HEK293T (cell line): Measurements from ENCODE around the gene STRN3.
"Not testable (repeated sequence)": the region's sequence is repeated elsewhere in the genome, so short reads cannot be mapped to it uniquely, and the experiment has no call there.

Source experiments
- CTCF ChIA-PET: fragments of 350-600 bp; formaldehyde crosslinking; extraction: SDS; loops from one replicate; lab custom pipeline; 2021; ENCODE audit warnings: antibody characterized with exemption, inconsistent platforms; lab: Yijun Ruan, JAX
- POLR2A ChIA-PET: fragments of 350-600 bp; formaldehyde crosslinking; extraction: SDS; loops from one replicate; lab custom pipeline; 2020; ENCODE audit warnings: antibody characterized with exemption, inconsistent platforms; lab: Yijun Ruan, JAX
- DNase-seq: peaks from one replicate; pipeline ENCODE4 v3.0.0; 2012; ENCODE audit warnings: mixed read lengths; ENCODE audit errors: extremely low spot score
- ARNT ChIP-seq: fragments of 450-650 bp; IDR thresholded peaks from 2 replicates; pipeline ENCODE4 v1.6.1; 2017; ENCODE audit warnings: mild to moderate bottlenecking
- BHLHE40 ChIP-seq: fragments of 450-650 bp; IDR thresholded peaks from 2 replicates; pipeline ENCODE4 v1.6.1; 2016; ENCODE audit warnings: mild to moderate bottlenecking, moderate library complexity, borderline replicate concordance
- CTBP1 ChIP-seq: fragments of 450-650 bp; IDR thresholded peaks from 2 replicates; pipeline ENCODE4 v1.6.1; 2016; ENCODE audit warnings: borderline replicate concordance
- ELF4 ChIP-seq: fragments of 450-650 bp; IDR thresholded peaks from 2 replicates; pipeline ENCODE4 v1.6.1; 2017; ENCODE audit warnings: antibody characterized with exemption
- FOXA1 ChIP-seq: fragments of 450-650 bp; IDR thresholded peaks from 2 replicates; pipeline ENCODE4 v1.6.1; 2016; ENCODE audit warnings: mild to moderate bottlenecking
- FOXK2 ChIP-seq: fragments of 450-650 bp; IDR thresholded peaks from 2 replicates; pipeline ENCODE4 v1.6.1; 2016; ENCODE audit warnings: mild to moderate bottlenecking
- FOXM1 ChIP-seq: fragments of 450-650 bp; IDR thresholded peaks from 2 replicates; pipeline ENCODE4 v1.6.1; 2017; ENCODE audit warnings: mild to moderate bottlenecking, borderline replicate concordance
- HDGF ChIP-seq: fragments of 450-650 bp; IDR thresholded peaks from 2 replicates; pipeline ENCODE4 v1.6.1; 2017; ENCODE audit warnings: antibody characterized with exemption, borderline replicate concordance
- L3MBTL2 ChIP-seq: fragments of 450-650 bp; conservative IDR thresholded peaks from 2 replicates; pipeline ENCODE4 v1.6.1; 2016; ENCODE audit warnings: mild to moderate bottlenecking
- LEF1 ChIP-seq: fragments of 450-650 bp; IDR thresholded peaks from 2 replicates; pipeline ENCODE4 v1.6.1; 2017; ENCODE audit warnings: mild to moderate bottlenecking, borderline replicate concordance
- NFRKB ChIP-seq: fragments of 450-650 bp; IDR thresholded peaks from 2 replicates; pipeline ENCODE4 v1.6.1; 2016; ENCODE audit warnings: mild to moderate bottlenecking, moderate library complexity
- PKNOX1 ChIP-seq: fragments of 450-650 bp; IDR thresholded peaks from 2 replicates; pipeline ENCODE4 v1.6.1; 2016
- SP1 ChIP-seq: fragments of 450-650 bp; IDR thresholded peaks from 2 replicates; pipeline ENCODE4 v1.6.1; 2017
- SUZ12 ChIP-seq: fragments of 450-650 bp; IDR thresholded peaks from 2 replicates; pipeline ENCODE4 v1.6.1; 2016; ENCODE audit warnings: mild to moderate bottlenecking
- TARDBP ChIP-seq: fragments of 450-650 bp; IDR thresholded peaks from 2 replicates; pipeline ENCODE4 v1.6.1; 2016
- ZNF384 ChIP-seq: fragments of 450-650 bp; IDR thresholded peaks from 2 replicates; pipeline ENCODE4 v1.6.1; 2016

The STRN3 gene

DNA sequence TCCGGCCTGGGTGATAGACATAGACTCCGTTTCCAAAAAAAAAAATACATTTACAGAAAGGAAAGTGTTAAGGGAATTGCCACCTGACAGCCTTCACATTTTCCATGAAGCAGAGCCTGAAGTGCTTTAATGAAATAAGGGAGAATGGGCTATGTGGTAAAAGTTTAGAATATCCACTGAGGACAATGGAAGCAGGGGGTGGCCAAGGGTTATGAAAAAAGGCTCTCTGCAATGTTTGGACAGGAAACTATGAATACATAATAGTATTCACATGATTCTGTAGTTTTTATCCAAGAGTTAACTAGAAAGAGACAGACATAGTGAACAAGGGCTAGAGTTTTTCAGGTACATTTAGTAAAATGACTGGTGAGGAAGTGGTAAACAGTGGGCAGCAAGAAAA is 76.5 kb downstream of the STRN3 start:
- TF ChIP-seq ZNF384, result no peak
- ChIA-PET POLR2A (no interaction called here), CTCF (no interaction called here)
- DNase-seq, result no peak

DNA sequence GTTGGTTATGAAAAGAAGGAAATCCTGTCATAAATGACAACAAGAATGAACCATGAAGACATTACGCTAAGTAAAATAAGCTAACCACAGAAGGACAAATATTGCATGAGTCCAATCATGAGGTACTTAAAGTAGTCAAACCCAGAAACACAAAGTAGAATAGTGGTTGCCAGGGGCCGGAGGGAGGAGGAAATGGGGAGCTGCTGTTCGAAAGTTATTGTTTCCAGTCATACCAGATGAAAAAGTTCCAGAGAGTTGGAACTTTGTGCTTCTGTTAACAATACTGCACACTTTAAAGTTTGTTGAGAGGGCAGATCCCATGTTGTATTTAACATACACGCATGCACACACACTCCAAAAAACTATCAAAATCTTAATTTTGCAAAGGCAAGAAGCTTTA is 82.5 kb downstream of the STRN3 start:
- TF ChIP-seq FOXM1 (no peak), ELF4 (no peak), ZNF384 (no peak), SP1 (no peak), BHLHE40 (no peak), LEF1 (no peak), CTBP1 (no peak), FOXA1 (no peak), TARDBP (no peak), FOXK2 (no peak), SUZ12 (no peak), PKNOX1 (no peak), L3MBTL2 (no peak), NFRKB (no peak), HDGF (no peak), ARNT (no peak)
- ChIA-PET POLR2A (interaction anchor here (0.6 kb wide), 1 partner anchor 265 kb away, joined by 3 read pairs; no protein-coding TSS in a partner anchor), CTCF (no interaction called here)
- DNase-seq, result no peak

- no peak for DNase-seq
- ChIA-PET CTCF (no interaction called here), POLR2A (no interaction called here)
- TF ChIP-seq BHLHE40, result no peak
- no peak for TF ChIP-seq NFRKB
- no peak for TF ChIP-seq ELF4
- no peak for TF ChIP-seq FOXM1
These were observed 85.3 kb downstream of the STRN3 start for GRCh38 chr14:30940886-30941285.

GRCh38 chr14:30938617-30939016 is 87.6 kb downstream of the STRN3 start:
- no peak for DNase-seq
- CTCF ChIA-PET, result no interaction called here
- no peak for TF ChIP-seq ELF4
- no peak for TF ChIP-seq FOXA1
- no peak for TF ChIP-seq NFRKB
- TF ChIP-seq TARDBP, result no peak
- TF ChIP-seq BHLHE40, result no peak
- no peak for TF ChIP-seq ZNF384
- TF ChIP-seq L3MBTL2, result no peak
- no peak for TF ChIP-seq HDGF
- no peak for TF ChIP-seq FOXK2
- TF ChIP-seq SP1, result no peak
- TF ChIP-seq ARNT, result no peak
- no peak for TF ChIP-seq SUZ12
- no peak for TF ChIP-seq PKNOX1
- POLR2A ChIA-PET, result no interaction called here

DNA sequence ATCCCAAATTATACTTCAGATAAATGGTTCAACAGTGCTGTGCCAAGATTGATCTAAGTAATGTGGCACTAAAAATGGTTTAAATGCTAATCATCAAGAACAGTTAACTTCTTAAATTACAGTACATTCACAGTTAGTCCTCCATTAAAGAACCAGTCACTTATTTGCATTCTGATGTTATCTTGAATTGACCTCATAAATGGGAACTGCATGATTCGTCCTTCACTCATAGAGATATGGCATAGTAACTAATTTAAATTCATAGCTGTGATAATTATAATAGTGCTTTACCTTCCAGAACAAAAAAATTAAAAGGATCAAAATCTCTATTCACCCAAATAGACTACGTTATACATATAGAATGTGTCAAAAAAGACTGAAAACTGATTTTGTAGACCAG is 90.7 kb downstream of the STRN3 start:
- ChIA-PET CTCF (no interaction called here), POLR2A (no interaction called here)
- no peak for TF ChIP-seq LEF1
- TF ChIP-seq BHLHE40, result no peak
- TF ChIP-seq HDGF, result no peak
- no peak for TF ChIP-seq ARNT
- no peak for TF ChIP-seq NFRKB
- no peak for TF ChIP-seq TARDBP
- no peak for TF ChIP-seq ZNF384
- TF ChIP-seq FOXK2, result no peak
- no peak for TF ChIP-seq SP1
- no peak for TF ChIP-seq FOXA1
- no peak for TF ChIP-seq ELF4
- no peak for TF ChIP-seq FOXM1
- TF ChIP-seq CTBP1, result no peak
- no peak for TF ChIP-seq L3MBTL2
- TF ChIP-seq SUZ12, result no peak
- TF ChIP-seq PKNOX1, result no peak
- no peak for DNase-seq

DNA sequence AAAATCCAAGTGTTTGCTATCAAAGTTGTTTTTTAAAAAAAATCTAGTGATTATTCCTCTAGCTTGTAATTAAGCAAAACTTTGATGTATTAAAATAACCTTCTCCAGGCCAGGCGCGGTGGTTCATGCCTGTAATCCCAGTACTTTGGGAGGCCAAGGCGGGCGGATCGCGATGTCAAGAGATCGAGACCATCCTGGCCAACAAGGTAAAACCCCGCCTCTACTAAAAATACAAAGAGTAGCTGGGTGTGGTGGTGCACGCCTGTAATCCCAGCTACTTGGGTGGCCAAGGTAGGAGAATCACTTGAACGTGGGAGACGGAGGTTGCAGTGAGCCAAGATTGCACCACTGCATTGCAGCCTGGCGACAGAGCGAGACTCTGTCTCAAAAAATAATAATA is 92.2 kb downstream of the STRN3 start:
- CTCF ChIA-PET, POLR2A ChIA-PET, DNase-seq: not testable (repeated sequence)

GRCh38 chr14:30928462-30928861 is 97.7 kb downstream of the STRN3 start:
- DNase-seq, result no peak
- POLR2A ChIA-PET, result no interaction called here
- TF ChIP-seq BHLHE40 (no peak), SUZ12 (no peak), CTBP1 (no peak), SP1 (no peak), L3MBTL2 (no peak), NFRKB (no peak)
- CTCF ChIA-PET, result no interaction called here

GRCh38 chr14:30925254-30925653 is 100.9 kb downstream of the STRN3 start:
- ChIA-PET CTCF (interaction anchor here (0.6 kb wide), 1 partner anchor 21 kb away, joined by 7 read pairs; no protein-coding TSS in a partner anchor), POLR2A (no interaction called here)
- no peak for TF ChIP-seq FOXK2
- TF ChIP-seq ELF4, result no peak
- TF ChIP-seq CTBP1, result no peak
- TF ChIP-seq PKNOX1, result no peak
- no peak for TF ChIP-seq SUZ12
- TF ChIP-seq ARNT, result no peak
- no peak for TF ChIP-seq ZNF384
- TF ChIP-seq TARDBP, result no peak
- no peak for TF ChIP-seq HDGF
- no peak for TF ChIP-seq NFRKB
- TF ChIP-seq SP1, result no peak
- no peak for TF ChIP-seq LEF1
- no peak for TF ChIP-seq FOXM1
- TF ChIP-seq L3MBTL2, result no peak
- TF ChIP-seq BHLHE40, result no peak
- no peak for DNase-seq
